OCI-LY1 (cell line): Measurements from ENCODE around the gene MROH7.

ENCODE experiments used
- H2AFZ ChIP-seq: fragments of 200-600 bp; sonication (generic), shearing (Covaris generic); 2 replicates; pipeline ENCODE4 v1.6.0; 2014; ENCODE audit warnings: antibody characterized with exemption, mild to moderate bottlenecking, low read length
- H3F3A ChIP-seq: fragments of 200-600 bp; sonication (generic), shearing (Covaris generic); 2 replicates; pipeline ENCODE4 v1.6.0; 2014; ENCODE audit warnings: mild to moderate bottlenecking, antibody characterized with exemption, low read length, moderate library complexity; ENCODE audit not compliant: insufficient read depth
- H3K27ac ChIP-seq: fragments of 200-600 bp; sonication (generic); 2 replicates; pipeline ENCODE4 v1.5.1; 2014; ENCODE audit warnings: low read length, mixed run types, mild to moderate bottlenecking, low read depth; ENCODE audit not compliant: poor library complexity, severe bottlenecking
- H3K27me3 ChIP-seq: fragments of 200-600 bp; sonication (generic); 2 replicates; pipeline ENCODE4 v1.6.0; 2014; ENCODE audit warnings: antibody characterized with exemption, mild to moderate bottlenecking, low read length, moderate library complexity; ENCODE audit not compliant: insufficient read depth
- H3K36me3 ChIP-seq: fragments of 200-600 bp; sonication (generic); 2 replicates; pipeline ENCODE4 v1.6.1; 2014; ENCODE audit warnings: mild to moderate bottlenecking, antibody characterized with exemption, low read length, moderate library complexity, mixed read lengths; ENCODE audit not compliant: insufficient read depth
- H3K4me1 ChIP-seq: fragments of 200-600 bp; sonication (generic); 2 replicates; pipeline ENCODE4 v1.5.1; 2014; ENCODE audit warnings: mild to moderate bottlenecking, low read length, moderate library complexity; ENCODE audit not compliant: insufficient read depth, severe bottlenecking
- H3K4me2 ChIP-seq: fragments of 200-600 bp; sonication (generic), shearing (Covaris generic); 2 replicates; pipeline ENCODE4 v1.6.1; 2014; ENCODE audit warnings: low read length
- H3K4me3 ChIP-seq: fragments of 200-600 bp; sonication (generic); 2 replicates; pipeline ENCODE4 v1.5.1; 2014; ENCODE audit warnings: low read length, low read depth, mild to moderate bottlenecking, mixed read lengths; ENCODE audit not compliant: poor library complexity, severe bottlenecking
- H3K79me2 ChIP-seq: fragments of 200-600 bp; shearing (Covaris generic); 2 replicates; pipeline ENCODE4 v1.6.1; 2016; ENCODE audit warnings: mixed run types, low read length, mixed read lengths; ENCODE audit not compliant: insufficient read depth
- H3K9ac ChIP-seq: fragments of 200-600 bp; sonication (generic), shearing (Covaris generic); 2 replicates; pipeline ENCODE4 v1.6.1; 2014; ENCODE audit warnings: mild to moderate bottlenecking, low read length, mixed read lengths
- H3K9me2 ChIP-seq: fragments of 200-600 bp; sonication (generic), shearing (Covaris generic); 2 replicates; pipeline ENCODE4 v1.6.1; 2014; ENCODE audit warnings: low read depth, mild to moderate bottlenecking, low read length, mixed read lengths
- H3K9me3 ChIP-seq: fragments of 200-600 bp; shearing (Covaris generic); 2 replicates; pipeline ENCODE4 v1.6.1; 2014; ENCODE audit warnings: low read length, mixed read lengths
- H4K20me1 ChIP-seq: fragments of 200-600 bp; sonication (generic), shearing (Covaris generic); 2 replicates; pipeline ENCODE4 v1.6.0; 2016; ENCODE audit warnings: mild to moderate bottlenecking, low read length; ENCODE audit not compliant: insufficient read depth
- EZH2 ChIP-seq: fragments of 200-600 bp; sonication (generic), shearing (Covaris generic); IDR thresholded peaks from 2 replicates; pipeline ENCODE4 v1.8.0; 2017; ENCODE audit warnings: borderline replicate concordance, mixed run types, mild to moderate bottlenecking, antibody characterized with exemption, low read length, moderate library complexity, mixed read lengths
- TF ChIP-seq, protein P1 (sequence below): fragments of 200-600 bp; sonication (generic), shearing (Covaris generic); IDR thresholded peaks from 2 replicates; pipeline ENCODE4 v1.5.1; 2017; ENCODE audit warnings: mild to moderate bottlenecking, antibody characterized with exemption, low read length, moderate library complexity, mixed read lengths

MROH7 gene

DNA sequence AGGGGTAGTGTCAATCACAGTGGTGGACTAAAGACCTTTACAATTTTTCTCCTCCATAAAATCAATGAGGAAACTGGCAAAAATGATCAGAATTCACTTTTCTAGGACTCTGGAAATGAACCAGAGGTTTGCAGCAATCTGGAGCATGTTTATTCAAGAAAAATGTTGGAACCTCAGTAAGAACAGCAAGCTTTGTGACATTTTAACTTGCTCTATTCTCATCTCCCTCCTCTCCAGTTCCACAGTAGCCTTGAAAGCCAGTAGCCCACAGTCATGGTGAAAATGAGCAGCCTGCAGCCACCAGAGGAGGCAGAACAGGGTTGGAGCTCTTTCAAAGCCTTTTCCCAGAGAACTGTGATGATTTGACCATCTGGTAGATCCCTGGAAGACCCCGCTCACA is 83.2 kb downstream of the MROH7 start:
- Histone ChIP-seq H3K27me3 (no peaks in the 10 kb centered on the region), H3K79me2 (no peaks in the 10 kb centered on the region), H3K9me3 (no peaks in the 10 kb centered on the region), H4K20me1 (no peaks in the 10 kb centered on the region), H3K4me3 (no peak overlapping the region), H3K4me2 (no peak overlapping the region), H3K27ac (no peak overlapping the region), H3K4me1 (no peaks in the 10 kb centered on the region), H2AFZ (no peak overlapping the region), H3K9ac (no peak overlapping the region), H3F3A (0 out of 2 replicates have a peak, but pooled peaks cover 3% of the 10 kb centered on the region), H3K36me3 (peaks cover 97% of the 10 kb centered on the region), H3K9me2 (no peaks in the 10 kb centered on the region)
- TF ChIP-seq EZH2 = no peak
- TF ChIP-seq, protein P1, sequence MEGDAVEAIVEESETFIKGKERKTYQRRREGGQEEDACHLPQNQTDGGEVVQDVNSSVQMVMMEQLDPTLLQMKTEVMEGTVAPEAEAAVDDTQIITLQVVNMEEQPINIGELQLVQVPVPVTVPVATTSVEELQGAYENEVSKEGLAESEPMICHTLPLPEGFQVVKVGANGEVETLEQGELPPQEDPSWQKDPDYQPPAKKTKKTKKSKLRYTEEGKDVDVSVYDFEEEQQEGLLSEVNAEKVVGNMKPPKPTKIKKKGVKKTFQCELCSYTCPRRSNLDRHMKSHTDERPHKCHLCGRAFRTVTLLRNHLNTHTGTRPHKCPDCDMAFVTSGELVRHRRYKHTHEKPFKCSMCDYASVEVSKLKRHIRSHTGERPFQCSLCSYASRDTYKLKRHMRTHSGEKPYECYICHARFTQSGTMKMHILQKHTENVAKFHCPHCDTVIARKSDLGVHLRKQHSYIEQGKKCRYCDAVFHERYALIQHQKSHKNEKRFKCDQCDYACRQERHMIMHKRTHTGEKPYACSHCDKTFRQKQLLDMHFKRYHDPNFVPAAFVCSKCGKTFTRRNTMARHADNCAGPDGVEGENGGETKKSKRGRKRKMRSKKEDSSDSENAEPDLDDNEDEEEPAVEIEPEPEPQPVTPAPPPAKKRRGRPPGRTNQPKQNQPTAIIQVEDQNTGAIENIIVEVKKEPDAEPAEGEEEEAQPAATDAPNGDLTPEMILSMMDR = no peak

DNA sequence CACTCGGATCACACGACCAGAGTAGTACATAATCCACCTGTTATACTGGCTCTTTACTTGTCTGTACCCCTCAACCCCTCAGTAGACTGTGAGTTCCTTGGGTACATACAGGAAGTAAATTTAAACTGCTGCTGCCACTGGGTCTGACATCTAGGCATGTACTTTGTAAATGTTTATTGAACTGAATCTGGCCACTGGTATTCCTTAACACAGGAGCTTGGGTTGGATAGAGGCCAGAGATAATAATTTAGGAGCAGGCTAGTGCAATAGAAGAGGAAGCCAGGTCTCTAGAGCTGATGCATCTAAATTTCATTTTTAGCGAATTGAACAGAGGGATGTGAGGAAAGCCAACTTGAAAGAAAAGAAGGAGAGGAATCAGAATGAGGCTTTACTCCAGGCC is 86.4 kb downstream of the MROH7 start:
- TF ChIP-seq EZH2 = no peak
- TF ChIP-seq, protein P1 = no peak
- Histone ChIP-seq H3K79me2 (no peaks in the 10 kb centered on the region), H4K20me1 (no peaks in the 10 kb centered on the region), H2AFZ (no peak overlapping the region), H3K9ac (no peak overlapping the region), H3K9me3 (no peaks in the 10 kb centered on the region), H3K4me2 (no peak overlapping the region), H3K27me3 (no peaks in the 10 kb centered on the region), H3K27ac (no peak overlapping the region), H3K36me3 (peaks cover 87% of the 10 kb centered on the region), H3K9me2 (no peaks in the 10 kb centered on the region), H3K4me3 (no peak overlapping the region), H3K4me1 (no peaks in the 10 kb centered on the region), H3F3A (no peaks in the 10 kb centered on the region)

DNA sequence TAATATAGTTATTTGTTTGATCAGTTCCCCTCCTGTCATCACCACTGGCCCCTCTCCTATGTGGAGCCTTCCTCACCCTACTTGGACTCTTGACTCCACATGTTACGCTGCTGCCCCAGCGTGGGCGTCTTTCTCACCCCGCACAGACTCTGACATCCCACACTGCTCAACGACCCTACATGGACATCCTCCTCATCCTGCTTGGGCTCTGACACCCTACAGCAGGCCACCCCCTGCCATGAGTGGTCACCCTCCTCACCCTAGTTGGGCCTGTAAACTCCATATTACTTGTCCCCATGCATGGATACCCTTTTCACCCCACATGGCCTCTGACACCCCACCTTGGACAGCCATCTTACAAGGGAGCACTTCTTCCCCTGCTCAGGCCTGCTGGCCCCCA is 95.1 kb downstream of the MROH7 start:
- peaks cover 67% of the 10 kb centered on the region for H3K36me3 ChIP-seq

More for the DNA sequence above, 95.1 kb downstream of the MROH7 start:
- Histone ChIP-seq H3K79me2 (no peaks in the 10 kb centered on the region), H3K4me2 (no peak overlapping the region), H4K20me1 (no peaks in the 10 kb centered on the region), H3K4me1 (no peaks in the 10 kb centered on the region), H3K9me3 (no peaks in the 10 kb centered on the region), H3K4me3 (no peak overlapping the region), H3K9ac (no peak overlapping the region), H2AFZ (no peak overlapping the region), H3F3A (no peaks in the 10 kb centered on the region), H3K27ac (no peak overlapping the region), H3K9me2 (no peaks in the 10 kb centered on the region), H3K27me3 (no peaks in the 10 kb centered on the region)
- TF ChIP-seq EZH2 = no peak
- TF ChIP-seq, protein P1 = no peak
